ENCODE data around the gene DGCR2.
"Not testable (repeated sequence)": the region's sequence is repeated elsewhere in the genome, so short reads cannot be mapped to it uniquely, and the experiment has no call there.

DGCR2 gene

DNA sequence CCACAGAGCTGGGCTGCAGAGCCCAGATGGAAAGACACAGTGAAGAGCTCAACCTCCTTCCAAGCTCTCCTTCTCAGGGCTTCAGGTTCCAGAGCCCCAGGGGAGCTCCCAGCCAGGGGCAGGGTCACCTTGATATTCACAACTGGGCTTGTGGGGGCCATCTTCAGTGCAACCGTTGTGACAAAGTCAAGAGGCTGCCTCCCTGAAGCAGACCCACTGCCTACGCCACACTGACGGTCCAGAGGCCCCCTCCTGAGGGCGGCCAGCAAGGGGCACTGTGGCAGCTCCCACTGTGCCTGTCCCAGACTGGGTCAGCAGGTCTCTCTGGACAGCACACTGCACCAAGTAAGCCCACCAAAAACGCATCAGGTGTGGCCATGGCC is 84.1 kb downstream of the DGCR2 start:
- DNase-seq = no peak

DNA sequence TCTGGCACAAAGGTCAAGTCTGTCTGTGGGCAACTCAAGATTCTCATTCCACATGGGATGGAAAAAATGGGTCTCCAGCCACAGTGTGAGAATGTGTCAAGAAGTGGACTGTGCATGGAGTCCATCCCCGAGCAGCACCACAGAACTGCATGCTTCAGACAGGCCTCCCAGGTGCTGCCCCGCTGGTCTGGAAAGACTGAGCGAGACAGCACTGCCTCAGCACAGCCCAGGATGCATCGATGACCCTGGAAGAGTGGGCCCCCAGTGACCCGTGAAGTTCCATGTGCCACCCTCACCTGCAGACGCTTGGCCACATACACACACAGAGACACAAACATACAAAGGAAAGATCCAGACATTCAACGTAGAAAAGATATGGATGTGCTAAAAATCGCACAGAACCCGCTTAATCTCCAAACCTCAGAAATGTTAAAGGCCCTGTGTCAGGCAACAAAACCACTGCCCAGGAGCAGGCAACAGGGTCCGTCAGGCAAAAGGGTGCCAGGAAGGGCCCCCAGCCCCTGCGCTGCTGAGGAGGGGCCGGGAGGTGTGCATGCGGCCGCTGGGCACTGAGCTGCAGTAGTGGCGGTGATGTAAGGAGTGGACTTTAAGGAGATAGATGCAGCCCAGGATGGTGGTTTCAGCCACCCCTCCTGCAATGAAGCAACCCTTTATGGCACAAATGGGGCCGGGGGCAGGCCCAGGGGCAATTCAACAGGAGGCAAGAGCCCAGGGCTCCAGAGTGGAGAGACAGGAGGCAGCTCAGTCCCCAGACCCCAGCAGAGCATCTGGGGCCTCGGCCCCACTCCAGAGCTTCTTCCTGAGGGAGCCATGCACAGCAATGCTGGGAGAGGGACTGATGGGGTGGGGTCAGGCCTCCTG is 84.7 kb downstream of the DGCR2 start:
- no peak for DNase-seq

DNA sequence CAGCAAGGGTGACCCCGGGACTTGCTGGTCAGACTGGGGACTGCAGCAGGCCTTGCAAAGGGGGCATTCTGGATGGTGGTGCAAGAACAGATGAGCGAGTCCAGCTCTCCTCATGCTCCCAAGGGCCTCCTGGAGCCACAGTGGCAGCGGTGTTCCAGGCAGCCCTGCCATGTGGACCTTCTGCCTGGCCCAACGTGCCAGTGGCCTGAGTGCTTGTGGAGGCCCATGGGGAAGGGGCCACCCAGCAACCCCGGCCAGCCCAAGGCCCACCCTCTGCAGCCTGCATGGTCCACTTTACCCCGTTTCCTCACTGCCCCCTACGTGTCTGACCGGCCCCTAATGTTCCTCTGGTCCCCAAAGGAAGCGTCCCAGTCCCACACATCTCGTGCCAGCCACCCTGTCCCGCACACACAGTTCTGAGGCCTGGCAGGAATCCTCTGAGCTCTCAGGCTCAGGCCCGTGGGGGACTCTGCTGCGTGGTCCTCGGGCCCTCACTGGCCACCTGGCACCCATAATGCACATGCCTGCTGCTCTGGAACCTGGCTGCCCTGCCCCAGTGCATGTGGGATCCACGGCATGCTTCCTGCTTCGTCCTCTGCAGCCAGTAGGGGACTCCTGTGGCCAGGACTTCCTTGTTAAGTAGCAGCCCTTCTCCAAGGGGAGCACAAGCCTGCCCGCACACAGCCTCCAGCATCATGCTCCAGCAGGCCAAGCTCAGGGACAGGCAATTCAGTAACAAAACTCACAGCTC is 85.5 kb downstream of the DGCR2 start:
- DNase-seq = no peak

DNA sequence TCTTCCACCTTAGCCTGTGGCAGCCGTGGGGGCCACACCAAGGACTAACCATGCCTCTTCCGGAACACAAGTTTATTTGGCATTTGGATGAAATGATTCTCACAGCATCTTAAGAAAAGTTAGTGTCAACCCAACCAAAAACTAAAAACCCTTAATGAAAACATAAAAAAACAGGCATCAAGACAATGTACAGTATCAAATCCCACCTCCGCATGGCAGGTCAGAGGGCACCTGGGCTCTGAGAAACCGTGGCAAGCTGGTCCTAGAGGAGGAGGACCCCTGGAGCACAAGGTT is 86.0 kb downstream of the DGCR2 start:
- DNase-seq = no peak

- DNase-seq = no peak
These were observed 86.6 kb downstream of the DGCR2 start for GRCh38 chr22:19035474-19036228.

- DNase-seq = not testable (repeated sequence)
These were observed 87.1 kb downstream of the DGCR2 start for GRCh38 chr22:19035126-19035473.

DNA sequence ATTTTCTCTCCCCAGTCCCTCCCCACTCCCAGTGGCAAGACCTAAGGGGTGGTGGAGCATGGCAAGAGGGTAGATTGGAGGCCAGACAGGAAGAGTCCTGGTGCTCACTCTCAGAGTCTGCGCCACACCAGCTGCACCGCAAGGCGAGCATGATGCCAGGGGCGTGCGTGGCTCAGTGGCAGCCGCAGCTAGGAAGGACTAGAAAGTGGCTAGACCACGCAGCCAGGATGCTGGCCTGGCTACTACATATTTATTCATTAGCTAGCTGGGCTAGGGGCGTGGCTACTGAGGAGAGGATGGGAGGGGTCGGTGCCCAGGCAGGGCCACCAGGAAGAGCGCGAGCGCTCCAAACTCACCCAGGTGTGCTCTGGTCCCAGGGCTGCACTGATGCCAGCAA is 87.5 kb downstream of the DGCR2 start:
- DNase-seq = not testable (repeated sequence)

DNA sequence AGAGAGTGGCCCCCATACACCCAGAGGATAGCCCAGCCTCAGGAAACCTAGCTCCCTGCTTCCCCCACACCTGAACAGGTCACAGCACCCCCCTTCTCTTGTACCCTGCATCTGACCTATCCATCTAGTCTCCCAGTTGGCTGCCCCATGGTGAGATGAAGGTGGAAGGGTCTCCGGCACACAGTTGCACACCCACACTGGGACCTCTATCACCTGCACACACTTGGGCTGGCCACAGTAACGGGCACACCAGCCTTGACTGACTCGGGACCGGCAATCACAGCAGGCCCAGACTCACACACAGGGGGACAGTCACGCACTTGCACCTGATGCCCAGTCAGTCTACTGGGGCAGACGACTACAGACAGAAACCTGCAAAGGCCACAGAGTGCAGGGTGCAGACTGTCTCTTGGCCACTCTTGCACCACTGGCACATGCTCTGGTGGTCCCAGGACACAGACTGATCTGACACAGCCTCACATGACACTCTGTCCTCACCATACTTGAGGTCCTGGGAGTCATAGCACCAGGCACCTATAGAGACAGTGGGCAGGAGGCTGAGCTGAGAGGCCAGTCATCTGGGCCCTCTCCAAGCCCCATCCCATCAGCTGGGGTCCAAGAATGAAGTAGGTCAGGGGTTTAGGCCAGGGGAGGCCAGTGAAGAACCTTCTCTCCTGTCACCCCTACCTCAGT is 88.0 kb downstream of the DGCR2 start:
- DNase-seq = not testable (repeated sequence)

DNA sequence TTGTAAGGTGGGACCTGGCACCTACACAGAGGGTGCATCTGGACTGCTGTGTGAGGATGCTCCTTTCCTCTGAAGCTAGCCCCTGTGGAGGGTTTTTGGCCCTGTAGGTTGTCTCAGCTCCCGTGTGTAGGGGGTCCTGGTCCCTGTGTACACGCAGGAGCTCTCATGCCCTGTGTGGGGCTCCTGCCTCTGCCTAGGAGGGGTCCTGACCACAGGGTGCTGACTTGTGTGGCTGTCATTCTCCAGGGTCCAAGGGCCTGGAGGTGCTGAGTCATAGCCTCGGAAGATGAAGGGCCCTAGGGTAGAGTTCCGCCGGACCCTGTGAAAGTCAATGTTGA is 88.7 kb downstream of the DGCR2 start:
- not testable (repeated sequence) for DNase-seq

- DNase-seq = not testable (repeated sequence)
These were observed 89.2 kb downstream of the DGCR2 start for GRCh38 chr22:19032898-19033567.

DNA sequence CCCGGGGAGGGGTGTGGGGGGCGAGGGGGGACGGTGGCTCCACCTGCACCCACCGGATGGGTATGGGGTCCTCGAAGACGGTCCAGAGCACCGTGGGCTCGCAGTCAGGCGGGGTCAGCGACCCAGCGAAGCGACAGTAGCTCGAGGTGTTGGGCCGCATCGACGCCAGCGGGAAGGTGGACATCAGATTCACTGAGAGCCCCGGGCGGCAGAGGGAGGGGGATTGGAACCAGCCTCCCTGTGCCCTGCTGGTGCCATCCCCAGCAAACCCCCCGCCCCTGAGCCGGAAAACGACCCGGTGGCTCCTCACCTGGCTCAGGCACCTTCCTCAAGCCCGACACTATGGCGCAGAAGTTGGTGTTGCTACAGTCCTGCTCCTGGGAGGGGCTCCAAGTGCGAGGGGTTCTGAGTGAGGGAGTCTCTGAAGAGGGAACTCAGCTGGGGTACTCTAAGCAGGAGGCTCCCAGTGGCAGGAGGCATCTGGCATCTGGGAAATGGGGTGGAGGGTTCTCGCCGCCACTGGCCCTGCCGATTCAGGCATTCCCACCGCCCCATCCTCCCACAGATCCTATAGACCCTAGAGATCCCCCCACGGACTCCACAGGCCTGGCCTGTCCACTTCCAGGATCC is 89.9 kb downstream of the DGCR2 start:
- not testable (repeated sequence) for DNase-seq

DNA sequence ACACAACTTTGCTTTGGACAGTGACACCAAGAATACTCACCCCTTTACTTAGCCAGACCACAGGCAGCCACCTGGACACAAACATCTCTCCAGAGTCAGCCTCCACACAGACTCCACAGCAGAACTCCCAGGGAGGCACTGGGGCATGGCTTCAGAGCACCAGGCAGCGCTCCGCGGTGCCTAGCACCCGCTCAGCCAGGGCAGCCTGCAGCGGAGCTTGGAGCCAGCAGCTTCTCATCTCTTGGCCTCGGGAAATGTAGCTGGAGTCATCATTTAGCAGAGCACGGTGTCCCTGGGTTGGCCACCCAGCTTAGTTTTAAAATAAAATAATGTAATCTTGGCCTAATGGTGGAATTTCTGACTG is 91.3 kb downstream of the DGCR2 start:
- not testable (repeated sequence) for DNase-seq

DNA sequence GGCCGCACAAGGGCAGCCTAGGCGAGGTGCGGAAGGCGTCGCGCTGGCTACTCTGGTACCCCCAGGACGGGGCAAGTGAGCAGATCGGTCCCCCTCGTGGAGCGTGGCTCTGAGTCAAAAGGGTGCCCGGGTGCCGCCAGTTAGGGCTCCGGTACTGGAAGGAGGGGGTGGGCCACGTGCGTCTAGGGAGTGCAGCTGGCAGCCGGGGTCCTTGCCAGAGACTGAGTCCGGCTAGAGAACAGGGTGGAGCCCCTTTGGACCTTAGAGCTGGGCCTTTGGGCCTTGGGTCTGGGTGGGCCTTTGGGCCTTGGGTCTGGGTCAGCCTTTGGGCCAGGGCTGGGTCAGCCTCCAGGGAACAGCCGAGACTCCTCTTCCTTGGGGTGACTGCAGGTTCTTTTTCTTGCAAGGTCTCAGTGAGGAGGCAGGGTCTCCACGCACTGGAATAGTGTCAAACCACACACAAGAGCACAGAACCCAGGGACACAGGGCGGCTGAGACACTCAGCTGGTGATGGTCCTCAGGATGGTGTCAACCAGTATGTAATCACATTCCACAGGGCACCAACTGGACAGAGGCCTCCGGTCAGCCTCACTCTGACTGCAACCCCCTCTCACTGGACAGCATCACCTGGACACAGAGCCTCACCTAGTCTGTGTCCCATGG is 91.9 kb downstream of the DGCR2 start:
- not testable (repeated sequence) for DNase-seq

GRCh38 chr22:19029113-19030103 is 92.8 kb downstream of the DGCR2 start:
- not testable (repeated sequence) for DNase-seq

DNA sequence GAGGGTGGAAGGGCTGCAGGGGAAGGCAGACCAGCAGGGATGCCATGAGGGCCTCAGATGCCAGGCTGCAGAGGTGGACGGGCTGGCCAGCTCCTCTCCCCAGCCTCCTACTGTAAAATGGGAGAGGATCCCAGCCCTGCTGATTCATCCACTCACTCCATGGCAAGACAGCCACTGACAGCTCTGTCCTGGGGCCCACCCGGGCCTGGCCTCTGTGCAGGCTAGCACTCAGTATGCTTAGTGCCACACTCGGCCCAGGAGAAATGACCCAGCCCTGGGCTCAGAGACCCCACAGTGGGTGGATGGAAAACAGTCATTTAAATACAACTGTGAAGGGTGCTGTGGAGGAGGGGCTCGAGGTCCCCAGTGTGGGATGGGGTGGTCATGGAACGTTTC is 94.2 kb downstream of the DGCR2 start:
- not testable (repeated sequence) for DNase-seq

- not testable (repeated sequence) for DNase-seq
These were observed 94.7 kb downstream of the DGCR2 start for GRCh38 chr22:19027371-19028059.

- DNase-seq = not testable (repeated sequence)
These were observed 96.1 kb downstream of the DGCR2 start for GRCh38 chr22:19026080-19026479.

DNA sequence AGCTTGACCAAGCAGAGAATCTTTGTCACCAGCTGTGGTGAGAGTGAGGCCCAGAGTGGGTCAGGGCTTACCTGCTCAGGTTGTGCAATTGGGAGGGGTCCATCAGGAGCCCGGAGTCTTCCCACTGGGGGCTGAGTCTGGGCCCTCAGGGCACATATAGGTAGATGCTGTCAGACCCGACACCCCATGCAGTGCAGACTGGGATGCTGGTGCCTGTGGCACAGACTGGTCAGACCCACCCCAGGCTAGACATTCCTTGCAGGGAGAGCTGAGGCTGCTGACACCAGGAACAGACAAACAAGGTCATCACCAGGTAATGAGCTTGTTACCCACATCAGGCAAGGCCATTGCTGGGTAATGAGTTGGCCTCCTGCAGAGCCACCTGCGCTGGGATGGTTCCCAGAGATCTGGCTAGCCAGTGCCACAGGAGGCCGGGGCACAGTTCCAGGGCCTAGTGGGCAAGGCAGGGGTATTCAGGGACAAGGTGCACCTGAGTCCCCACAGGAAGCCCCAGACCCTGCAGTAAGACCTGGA is 97.2 kb downstream of the DGCR2 start:
- not testable (repeated sequence) for DNase-seq

DNA sequence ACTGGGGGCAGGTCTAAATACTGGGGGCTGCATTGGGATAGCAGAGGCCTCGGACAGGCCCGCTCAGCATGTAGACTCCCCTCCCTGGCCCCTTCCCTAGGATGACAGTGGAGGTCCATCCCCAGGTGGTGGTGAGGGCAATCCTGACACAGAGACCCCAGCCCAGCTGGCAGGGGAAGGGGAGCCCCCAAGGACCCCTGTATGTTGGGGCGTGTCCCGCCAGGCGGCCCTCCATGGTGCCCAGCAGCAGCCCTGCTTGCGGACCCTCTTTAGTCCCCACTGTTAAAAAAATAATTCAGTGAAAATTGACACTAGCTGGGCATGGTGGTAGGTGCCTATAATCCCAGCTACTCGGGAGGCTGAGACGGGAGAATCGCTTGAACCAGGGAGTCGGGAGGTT is 98.3 kb downstream of the DGCR2 start:
- DNase-seq = not testable (repeated sequence)

Measured in KG1 (cell line).